NCI-H1694 treated with DMSO at 0.1 percent for 48 hours (cell line): Measurements from ENCODE around the gene NUMB.

Experiments
- DNase-seq: peaks from one replicate; lab custom pipeline; 2025; lab: John Stamatoyannopoulos, UW

NUMB gene

GRCh38 chr14:73458183-73458976, at the start of gene NUMB:
Gene NUMB (minus strand): TSS chr14:73458546. CDS start chr14:73355751, 102,795 bp downstream.
- DNase-seq, result peak; percentile 100

GRCh38 chr14:73503648-73504047, 45.3 kb upstream of the NUMB start:
- DNase-seq, result no peak

- no peak for DNase-seq
These were observed 43.8 kb upstream of the NUMB start for GRCh38 chr14:73502017-73502619.

- DNase-seq, result no peak
These were observed 42.0 kb upstream of the NUMB start for GRCh38 chr14:73500360-73500759.

GRCh38 chr14:73494593-73494992, 36.2 kb upstream of the NUMB start:
- DNase-seq, result no peak

- DNase-seq, result no peak
These were observed 34.3 kb upstream of the NUMB start for GRCh38 chr14:73492670-73493069.

GRCh38 chr14:73492043-73492552, 33.8 kb upstream of the NUMB start:
- DNase-seq, result no peak

- DNase-seq, result no peak
These were observed 33.1 kb upstream of the NUMB start for GRCh38 chr14:73491256-73492042.

- DNase-seq, result no peak
These were observed 31.3 kb upstream of the NUMB start for GRCh38 chr14:73489481-73490175.

GRCh38 chr14:73478684-73479083, 20.3 kb upstream of the NUMB start:
- DNase-seq, result no peak

- DNase-seq, result no peak
These were observed 19.4 kb upstream of the NUMB start for GRCh38 chr14:73477618-73478266.

GRCh38 chr14:73476451-73476931, 18.1 kb upstream of the NUMB start:
- no peak for DNase-seq

GRCh38 chr14:73474952-73475351, 16.6 kb upstream of the NUMB start:
- no peak for DNase-seq

- DNase-seq, result peak; percentile 95
These were observed 14.1 kb upstream of the NUMB start for GRCh38 chr14:73472185-73473114.

GRCh38 chr14:73471582-73472184, 13.3 kb upstream of the NUMB start:
- no peak for DNase-seq

- DNase-seq, result no peak
These were observed 10.6 kb upstream of the NUMB start for GRCh38 chr14:73468828-73469375.

- no peak for DNase-seq
These were observed 9.5 kb upstream of the NUMB start for GRCh38 chr14:73467800-73468199.

- no peak for DNase-seq
These were observed 9.0 kb upstream of the NUMB start for GRCh38 chr14:73467377-73467776.

- no peak for DNase-seq
These were observed 8.5 kb upstream of the NUMB start for GRCh38 chr14:73466861-73467260.
